Stimulated activated CD8-positive, alpha-beta memory T cell treated with anti-CD3 and anti-CD28 coated beads, Interleukin-15, amount 100 ng/mL, for 1 hour (primary cell): ENCODE data around the gene SSR4.
"Not testable (repeated sequence)": the region's sequence is repeated elsewhere in the genome, so short reads cannot be mapped to it uniquely, and the experiment has no call there.

ENCODE experiments used
- DNase-seq: peaks from one replicate; pipeline ENCODE4 v3.0.0-alpha.2; 2020; ENCODE audit warnings: low read depth

Gene SSR4

DNA sequence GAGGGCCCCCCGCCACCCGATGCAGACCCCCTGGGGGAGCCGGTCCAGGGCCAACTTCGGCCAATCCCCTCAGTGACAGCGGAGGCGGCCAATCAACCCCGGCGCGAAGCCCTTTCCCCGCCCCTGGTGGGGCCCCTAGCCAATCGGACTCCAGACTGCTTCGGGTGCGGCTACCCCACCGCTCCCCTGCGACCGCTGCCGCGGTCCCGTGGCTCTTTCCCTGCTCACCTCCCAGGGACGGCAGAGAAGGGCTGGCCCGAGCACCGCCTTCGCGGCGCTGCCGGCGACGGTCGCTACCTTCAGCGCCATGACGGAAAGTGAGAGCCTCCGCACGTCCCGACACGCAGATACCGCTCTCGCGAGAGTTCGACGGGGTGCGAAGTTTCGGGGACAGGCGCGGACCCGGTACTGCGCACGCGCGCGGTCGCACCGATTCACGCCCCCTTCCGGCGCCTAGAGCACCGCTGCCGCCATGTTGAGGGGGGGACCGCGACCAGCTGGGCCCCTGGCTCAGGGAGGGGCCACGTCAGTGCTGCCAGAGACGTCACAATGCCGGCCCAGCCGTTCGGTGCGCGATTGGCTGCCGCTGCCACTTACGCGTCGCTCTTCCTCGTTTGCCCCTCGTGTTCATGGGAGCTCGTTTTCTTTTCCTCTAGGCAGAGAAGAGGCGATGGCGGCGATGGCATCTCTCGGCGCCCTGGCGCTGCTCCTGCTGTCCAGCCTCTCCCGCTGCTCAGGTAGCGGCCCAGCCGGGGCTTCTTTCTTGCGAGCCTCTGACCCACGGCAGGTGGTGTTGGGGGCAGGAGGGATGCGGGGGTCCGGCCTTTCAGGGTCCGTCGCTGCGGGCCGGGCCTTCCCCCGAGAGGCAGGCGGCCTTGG lies at the start of gene SSR4, which contains the start of gene IDH3G:
SSR4 (plus strand) TSS at position 651 of the 879 bp plus-strand sequence; CDS start at position 671, 20 bp downstream.
IDH3G (minus strand) TSS at position 358 of the 879 bp plus-strand sequence; CDS start at position 309, 49 bp downstream.
- peak; percentile 76 for DNase-seq

DNA sequence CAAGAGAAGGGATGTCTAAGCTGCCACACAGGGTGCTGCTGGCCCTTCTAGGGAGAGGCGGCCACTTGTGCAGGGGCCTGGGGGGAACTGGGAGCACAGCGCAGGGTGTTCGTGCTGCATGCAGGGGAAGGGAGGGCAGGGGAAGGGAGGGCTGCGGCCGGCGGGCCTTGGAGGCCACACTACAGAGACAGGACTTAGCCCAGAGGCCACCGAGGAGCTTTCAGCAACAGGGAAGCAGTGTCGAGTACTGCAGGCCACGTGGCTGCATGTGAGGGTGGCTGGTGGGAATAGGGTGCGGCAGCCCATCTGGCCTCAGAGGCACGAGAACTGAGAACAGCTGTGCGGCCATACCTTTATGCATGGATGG lies 49.4 kb upstream of the SSR4 start:
- not testable (repeated sequence) for DNase-seq

DNA sequence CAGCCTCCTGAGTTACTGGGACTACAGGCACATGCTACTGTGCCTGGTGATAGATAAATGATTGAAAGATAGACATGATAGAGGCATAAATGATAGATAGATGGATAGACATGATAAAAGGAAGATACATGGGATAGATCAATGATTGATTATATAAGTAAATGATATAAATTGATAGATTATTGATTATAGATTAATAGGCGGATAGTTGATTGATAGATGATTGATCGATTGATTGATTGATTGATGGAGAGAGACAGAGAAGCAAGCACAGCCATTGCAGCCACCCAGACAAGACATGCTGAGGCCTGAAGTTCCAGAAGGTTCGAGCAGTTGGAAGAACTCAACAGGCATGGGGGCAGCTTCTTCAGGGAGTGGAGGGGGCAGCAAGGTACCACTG lies 48.1 kb upstream of the SSR4 start:
- no peak for DNase-seq

DNA sequence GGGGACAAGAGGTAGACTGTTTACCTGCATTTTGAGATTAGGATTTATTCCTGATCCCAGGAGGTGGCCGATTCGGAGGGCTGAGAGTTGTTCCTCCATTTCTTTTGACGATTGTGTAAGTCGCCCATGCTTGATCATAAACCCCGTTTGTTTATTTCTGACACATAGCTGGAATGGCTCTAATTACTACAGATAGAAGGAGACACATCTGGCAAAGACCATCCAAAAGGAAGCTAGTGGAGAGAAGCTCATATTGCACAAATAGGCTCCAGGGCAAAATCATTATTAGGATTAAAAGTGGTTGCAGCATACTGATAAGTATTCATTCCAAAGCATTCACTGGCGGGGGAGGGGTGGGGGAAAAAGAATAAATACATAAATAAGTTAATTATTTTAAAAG lies 47.5 kb upstream of the SSR4 start:
- not testable (repeated sequence) for DNase-seq

DNA sequence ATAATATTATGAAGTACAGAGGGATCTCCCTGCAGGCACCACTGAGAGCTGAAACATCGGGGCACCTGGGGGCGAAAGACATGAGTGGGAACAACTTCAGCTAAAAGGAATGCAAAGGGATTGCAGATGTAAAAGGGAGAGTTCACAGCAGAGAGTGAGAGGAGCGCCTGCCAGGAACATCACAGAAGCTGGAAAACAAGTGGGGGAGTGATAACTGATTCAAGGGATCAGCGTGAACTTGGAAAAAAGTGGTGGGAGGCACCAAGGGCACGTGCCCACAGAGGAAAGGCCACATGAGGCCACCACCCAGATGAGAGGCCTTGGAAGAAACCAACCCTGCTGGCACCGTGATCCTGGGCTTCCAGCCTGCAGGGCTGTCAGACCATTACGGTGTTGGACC lies 45.5 kb upstream of the SSR4 start:
- not testable (repeated sequence) for DNase-seq

DNA sequence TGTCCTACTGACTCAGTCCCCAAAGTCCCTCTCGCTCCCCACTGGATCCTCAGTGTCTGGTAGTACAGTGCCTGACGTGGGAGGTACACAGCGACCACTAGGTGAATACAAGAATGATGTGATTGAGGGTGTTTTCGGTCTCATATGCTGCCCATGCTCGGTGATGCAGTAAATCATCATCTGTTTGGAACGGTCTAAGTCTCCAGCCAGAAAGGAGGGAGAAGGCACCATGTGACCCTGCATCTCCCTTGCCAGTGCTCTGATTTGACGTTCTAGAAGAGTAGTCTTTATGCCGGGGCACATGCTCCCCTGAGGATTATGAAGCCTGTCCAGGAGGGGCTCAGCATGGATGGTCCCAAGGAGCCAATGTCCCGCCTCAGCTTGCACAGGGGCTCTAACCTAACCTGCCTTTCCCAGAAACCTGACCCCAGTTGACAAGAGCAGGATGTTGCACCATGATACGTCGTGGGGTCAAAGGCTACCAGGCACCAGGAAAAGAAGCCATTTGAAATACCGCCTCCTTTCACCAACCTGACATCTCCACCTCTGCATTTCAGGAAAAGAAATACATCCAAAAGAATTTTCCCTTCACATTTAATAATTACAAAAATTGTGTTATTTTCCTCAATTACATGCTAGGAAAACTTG lies 44.2 kb upstream of the SSR4 start:
- no peak for DNase-seq

DNA sequence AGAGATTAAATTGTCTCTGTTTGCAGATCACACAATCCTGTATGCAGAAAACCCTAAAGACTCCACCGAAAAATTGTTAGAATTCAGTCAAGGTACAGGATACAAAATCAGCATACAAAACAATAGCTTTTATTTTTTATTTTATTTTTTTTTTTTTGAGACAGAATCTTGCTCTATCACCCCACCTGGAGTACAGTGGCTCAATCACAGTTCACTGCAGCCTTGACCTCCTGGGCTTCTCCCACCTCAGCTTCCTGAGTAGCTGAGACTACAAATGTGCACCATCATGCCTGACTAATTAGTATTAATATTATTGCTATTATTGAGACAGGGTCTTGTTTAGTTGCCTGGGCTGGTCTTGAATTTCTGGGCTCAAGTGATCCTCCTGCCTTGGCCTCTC lies 39.3 kb upstream of the SSR4 start:
- DNase-seq, result no peak

DNA sequence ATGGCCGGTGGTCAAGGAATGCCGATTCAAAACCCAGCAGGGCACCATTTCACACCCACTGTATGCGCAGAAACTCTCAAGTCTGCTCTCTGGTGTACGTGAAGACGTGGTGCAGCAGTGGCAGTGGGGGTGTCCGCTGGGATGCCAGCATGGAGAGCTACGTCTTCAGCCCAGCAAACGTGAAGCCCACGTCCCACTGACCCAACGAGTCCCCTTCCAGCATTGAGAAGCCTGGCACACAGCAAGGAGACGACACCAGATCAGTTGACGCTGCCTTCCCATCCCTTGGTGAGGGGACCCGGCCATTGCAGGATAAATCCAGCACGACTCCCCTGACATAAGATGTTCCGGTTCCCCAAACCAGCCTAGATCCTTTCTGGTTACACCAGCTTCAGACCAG lies 32.6 kb upstream of the SSR4 start:
- DNase-seq, result no peak

DNA sequence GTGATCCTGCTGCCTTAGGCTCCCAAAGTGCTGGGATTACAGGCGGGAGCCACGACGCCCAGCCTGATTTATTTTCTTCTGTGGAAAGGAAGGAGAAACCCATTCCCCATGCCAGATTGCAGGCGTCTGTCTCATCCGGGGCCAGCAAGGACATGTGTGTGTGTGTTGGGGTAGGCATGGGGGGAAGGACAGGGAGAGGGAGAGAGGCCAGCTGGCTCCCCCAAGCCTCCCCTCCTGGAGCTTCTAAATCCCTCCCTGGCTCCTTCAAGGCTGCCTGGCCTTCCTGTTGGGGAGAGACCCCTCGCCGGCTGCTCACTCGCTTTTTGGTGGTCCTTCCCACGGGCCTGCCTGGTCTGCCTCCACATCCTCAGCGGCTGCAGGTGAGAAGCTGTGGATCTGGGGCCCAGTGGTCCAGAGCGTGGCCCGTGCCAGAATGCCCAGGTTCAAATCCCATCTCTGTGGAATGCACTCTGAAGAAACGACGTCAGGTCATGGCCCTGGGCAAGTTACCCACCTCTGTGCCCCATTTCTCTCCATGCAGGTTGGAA lies 31.8 kb upstream of the SSR4 start:
- no peak for DNase-seq

DNA sequence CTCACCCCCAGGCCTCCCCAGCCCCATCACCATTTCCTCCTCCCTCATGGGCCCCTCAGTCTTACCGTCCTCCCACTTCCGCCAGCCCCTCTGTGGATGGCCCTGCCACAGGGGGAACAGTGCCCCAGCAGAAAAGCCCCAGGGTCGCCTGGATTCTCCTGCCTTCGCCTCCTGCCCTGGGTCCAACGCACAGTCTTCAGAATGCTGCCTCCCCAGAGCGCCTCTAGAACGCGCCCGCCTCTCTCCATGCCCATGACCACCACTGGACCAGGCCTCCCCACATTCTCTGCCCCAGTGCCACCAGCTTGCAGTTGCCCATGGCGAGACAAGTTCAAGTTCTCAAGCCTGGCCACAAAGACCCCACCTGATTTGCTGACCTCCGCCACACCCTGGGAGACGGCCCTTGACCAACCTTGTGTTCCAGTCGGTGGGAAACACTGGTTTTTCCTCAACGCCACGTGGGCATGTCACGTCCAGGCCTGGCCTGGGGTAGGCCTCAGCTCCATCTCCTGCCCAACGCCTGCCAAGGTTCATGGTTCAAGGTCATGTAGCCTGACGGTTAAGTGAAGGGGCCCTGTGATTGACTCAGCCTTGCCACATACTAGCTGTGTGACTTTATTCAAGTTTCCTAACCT lies 31.1 kb upstream of the SSR4 start:
- no peak for DNase-seq

DNA sequence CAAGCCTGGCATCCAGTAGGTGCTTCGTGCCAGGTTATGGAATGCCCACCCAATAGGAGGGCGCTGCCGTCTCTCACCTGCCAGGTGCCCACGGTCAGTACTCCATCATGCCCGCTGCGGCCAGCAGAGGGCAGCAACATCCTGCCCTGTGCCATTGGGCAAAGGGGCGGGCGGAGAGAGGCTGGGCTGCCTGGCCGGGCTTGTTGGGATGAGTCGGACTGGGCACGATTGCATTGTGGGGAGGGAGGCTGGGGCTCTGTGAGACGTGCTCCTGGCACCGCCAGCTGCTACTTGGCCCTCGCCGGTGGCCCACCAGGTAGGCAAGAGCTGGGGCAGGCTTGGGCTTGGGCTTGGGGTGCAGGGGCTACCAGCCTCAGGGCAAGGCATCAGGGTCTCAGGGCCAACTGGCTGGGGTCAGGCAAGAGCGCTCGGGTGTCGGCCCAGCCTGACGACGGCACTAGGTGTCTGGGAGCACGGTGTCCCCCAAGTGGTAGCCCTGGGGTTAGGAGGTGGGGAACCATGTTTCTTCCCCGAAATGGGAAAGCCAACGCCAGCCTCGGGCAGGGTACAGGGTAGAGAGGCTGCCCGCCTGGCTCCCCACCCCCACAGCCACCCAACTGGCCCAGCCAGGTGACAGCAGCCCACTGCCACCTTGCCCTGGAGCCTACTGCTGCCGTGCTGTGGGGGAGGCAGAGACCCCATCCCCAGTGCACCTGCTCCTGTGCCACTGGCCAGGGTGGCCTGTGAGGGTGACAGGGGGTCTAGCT lies 30.3 kb upstream of the SSR4 start, which contains the start of gene PLXNB3:
PLXNB3 (plus strand) TSS at position 261 of the 767 bp plus-strand sequence. CDS start 1,287 bp downstream, outside the sequence.
- peak; percentile 39 for DNase-seq

DNA sequence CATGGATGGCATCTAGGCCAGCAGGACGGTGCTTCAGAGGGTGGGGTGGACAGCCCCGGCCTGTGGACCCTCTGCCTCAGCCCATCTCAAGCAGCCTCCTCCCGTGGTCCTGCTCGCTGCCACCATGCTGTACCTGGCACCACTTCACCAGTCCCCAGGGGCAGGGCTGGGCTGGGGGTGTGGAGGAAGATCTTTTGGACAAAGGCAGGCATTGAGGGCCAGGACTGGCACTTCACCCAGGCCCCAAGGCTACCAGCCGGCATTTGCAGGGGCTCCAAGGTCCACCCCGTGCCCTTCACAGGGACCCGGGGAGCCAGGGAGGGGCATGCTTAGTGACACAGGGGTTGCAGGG lies 29.7 kb upstream of the SSR4 start:
- DNase-seq, result no peak

DNA sequence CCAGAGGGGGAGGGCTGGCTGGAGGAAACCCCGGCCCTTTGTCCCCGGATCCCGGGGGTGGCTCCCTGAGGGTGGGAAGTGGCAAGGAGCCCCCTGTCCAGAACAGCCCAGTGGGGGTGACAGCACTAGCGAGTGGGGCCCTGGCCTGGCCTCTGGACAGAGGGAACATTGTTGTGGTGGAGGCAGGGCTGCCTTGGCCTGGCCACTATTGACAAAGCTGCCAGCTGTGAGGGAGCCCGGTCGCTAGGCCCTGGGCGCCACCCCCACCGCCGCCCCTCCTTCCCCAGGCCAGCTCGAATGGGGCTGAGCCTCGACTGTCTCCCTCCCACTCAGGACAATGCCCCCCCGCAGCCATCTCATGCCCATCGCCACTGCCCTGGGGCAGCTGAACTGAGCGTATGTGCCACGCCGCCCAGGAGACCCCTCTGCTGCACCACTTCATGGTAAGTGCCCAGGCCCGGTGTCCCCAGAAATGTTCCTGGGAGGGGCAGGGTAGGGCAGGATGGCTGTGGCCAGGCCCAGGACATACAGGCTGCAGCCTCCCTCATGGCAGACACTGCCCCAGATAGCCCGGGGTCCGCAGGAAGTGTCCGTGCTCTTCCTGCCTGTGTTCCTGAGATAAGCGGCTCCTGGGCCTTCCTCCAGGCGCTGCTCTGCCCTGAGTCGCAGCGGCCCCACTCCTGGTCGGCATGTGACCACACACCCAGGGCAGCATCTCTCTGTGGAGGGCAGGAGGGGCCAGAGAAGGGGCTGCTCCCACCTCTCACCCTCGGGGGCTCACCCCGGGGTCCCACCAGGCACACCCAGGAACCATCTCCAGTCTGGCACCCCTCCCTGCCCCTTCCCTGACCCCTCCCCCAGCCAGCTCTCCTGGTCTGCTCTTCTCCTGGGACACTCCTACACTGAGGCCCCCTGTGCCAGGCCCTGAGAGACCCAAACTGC lies 29.1 kb upstream of the SSR4 start:
- DNase-seq, result no peak

DNA sequence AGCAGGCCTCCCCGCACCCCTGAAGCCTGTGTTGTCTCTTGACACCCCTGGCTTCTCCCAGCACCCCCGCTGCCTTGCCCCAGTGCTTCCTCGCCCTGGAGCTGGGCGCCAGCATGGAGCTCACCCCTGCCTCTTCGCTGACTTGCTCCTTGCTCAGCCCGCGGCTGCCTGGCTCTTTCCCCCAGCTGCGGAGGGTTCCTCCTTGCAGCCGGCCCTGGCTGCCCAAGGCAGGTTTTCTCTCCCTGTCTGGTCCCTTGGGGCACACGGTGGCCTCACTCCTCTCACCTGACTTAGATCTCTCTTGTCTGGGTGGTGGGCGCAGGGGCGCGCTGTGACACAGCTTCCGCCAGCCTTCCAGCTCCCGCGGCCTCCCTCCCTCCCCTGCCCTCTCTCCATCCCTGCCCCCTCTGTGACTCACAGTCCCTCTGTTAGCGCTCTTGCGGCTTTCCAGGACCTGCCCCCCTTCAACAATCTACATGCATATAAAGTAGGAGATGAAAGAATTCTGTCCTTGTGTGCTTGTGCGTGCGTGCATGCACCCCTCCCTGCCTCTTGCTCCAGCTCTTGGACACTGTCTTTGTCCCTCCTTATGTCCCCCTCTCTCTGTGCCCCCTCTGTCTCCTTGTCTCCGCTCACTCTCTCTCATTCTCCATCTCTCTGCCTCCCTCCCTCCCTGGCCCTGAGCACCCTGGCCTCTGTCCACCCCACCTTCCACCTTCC lies 28.2 kb upstream of the SSR4 start:
- DNase-seq, result no peak

DNA sequence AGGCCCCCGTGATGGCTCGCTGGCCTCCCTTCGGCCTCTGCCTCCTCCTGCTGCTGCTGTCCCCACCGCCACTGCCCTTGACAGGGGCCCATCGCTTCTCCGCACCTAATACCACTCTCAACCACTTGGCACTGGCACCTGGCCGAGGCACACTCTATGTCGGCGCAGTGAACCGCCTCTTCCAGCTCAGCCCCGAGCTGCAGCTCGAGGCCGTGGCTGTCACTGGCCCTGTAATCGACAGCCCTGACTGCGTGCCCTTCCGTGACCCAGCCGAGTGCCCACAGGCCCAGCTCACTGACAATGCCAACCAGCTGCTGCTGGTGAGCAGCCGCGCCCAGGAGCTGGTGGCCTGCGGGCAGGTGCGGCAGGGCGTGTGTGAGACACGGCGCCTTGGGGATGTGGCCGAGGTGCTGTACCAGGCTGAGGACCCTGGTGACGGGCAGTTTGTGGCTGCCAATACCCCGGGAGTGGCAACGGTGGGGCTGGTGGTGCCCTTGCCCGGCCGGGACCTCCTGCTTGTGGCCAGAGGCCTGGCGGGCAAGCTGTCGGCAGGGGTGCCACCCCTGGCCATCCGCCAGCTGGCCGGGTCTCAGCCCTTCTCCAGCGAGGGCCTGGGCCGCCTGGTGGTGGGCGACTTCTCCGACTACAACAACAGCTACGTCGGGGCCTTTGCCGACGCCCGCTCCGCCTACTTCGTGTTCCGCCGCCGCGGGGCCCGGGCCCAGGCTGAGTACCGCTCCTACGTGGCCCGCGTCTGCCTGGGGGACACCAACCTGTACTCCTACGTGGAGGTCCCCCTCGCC lies 27.4 kb upstream of the SSR4 start:
- DNase-seq, result no peak

DNA sequence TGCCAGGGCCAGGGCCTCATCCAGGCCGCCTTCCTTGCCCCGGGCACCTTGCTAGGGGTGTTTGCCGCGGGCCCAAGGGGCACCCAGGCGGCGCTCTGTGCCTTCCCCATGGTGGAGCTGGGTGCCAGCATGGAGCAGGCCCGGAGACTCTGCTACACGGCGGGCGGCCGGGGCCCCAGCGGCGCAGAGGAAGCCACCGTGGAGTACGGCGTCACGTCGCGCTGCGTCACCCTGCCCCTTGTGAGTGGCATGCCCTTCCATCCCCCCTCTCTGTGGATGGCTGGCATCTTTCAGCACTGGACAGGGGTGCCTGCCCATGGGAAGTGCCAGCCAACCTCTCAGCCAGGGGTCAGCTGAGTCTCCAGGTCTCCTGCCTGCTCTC lies 26.8 kb upstream of the SSR4 start:
- DNase-seq, result no peak

DNA sequence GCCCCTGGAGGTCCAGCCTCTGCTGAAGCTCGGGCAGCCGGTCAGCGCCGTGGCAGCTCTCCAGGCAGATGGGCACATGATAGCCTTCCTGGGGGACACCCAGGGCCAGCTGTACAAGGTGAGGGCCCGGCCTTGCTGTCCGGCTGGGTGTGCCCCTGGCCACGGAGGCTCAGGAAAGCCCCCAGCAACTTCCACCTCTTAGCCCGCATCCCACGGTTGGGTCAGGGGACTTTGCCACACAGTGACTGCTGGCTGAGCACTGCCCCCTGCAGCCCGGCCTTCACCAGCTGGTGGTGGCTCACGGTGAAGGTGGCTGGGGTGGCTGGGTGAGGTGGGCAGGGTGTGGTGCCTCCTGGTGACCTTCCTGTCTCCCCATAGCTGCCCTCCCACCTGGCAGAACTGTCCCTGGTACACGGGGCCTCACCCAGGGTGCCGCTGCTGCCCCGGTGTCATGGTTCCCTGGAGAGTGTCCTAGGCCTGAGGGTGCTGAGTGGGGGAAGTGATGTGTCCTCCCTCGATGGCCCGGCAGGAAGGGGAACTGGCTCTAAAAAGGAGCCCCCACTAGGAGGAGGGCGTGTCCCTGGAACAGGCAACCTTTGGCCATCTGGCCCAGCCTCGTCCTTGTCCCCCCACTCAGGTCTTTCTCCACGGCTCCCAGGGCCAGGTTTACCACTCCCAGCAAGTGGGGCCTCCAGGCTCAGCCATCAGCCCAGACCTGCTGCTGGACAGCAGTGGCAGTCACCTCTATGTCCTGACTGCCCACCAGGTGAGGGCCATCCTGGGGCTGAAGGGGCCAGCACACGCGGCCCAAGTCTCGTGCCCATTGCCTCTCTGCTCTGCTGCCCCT lies 25.9 kb upstream of the SSR4 start:
- no peak for DNase-seq

DNA sequence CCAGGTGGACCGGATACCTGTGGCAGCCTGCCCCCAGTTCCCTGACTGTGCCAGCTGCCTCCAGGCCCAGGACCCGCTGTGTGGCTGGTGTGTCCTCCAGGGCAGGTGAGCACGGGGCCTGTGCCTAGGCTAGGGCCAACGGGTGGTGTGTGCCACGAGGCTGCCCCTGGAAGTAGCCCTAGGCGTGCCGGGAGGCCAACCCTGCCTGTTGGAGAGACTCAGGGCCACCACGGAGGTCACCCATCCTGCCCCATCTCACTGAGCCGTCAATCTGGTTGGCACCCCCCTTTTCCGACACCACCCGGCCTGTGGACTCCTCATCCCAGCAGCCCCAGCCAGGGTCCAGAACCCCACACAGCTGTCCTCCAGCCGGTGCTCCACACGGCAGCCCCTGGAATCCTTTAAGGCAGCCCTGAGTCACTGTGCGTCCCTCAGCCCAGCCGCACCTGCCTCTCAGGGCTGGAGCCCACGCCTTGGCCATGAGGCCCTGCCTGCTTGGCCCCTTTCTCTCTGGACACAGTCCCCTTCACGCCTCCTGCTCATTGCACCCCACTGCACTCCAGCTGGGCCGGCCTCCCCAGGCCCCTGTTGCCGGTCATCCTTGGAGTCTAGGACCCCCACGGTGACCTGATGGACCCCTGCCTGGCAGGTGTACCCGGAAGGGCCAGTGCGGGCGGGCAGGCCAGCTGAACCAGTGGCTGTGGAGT lies 25.2 kb upstream of the SSR4 start:
- DNase-seq, result no peak
